Pulmonary artery endothelial cell (primary cell): ENCODE measurements around the gene GNA14. TPM values are rescaled to one million over a fixed set of nuclear protein-coding genes. Genes with fewer than 3 reads are reported as not detected.
"Not testable (repeated sequence)": the region's sequence is repeated elsewhere in the genome, so short reads cannot be mapped to it uniquely, and the experiment has no call there.

Experiments
- DNase-seq: peaks from one replicate; pipeline ENCODE4 v3.0.0-alpha.2; 2011; ENCODE audit warnings: low read depth, low spot score
- total RNA-seq: library from RNA; depleted of rRNA; stranded (reverse); fragments of >200 nt; gene quantifications from 2 replicates; pipeline ENCODE4 v1.2.3, GENCODE V29; 2014

The GNA14 gene
- total RNA-seq, result 3.2 and 12.6 TPM in 2 replicates

DNA sequence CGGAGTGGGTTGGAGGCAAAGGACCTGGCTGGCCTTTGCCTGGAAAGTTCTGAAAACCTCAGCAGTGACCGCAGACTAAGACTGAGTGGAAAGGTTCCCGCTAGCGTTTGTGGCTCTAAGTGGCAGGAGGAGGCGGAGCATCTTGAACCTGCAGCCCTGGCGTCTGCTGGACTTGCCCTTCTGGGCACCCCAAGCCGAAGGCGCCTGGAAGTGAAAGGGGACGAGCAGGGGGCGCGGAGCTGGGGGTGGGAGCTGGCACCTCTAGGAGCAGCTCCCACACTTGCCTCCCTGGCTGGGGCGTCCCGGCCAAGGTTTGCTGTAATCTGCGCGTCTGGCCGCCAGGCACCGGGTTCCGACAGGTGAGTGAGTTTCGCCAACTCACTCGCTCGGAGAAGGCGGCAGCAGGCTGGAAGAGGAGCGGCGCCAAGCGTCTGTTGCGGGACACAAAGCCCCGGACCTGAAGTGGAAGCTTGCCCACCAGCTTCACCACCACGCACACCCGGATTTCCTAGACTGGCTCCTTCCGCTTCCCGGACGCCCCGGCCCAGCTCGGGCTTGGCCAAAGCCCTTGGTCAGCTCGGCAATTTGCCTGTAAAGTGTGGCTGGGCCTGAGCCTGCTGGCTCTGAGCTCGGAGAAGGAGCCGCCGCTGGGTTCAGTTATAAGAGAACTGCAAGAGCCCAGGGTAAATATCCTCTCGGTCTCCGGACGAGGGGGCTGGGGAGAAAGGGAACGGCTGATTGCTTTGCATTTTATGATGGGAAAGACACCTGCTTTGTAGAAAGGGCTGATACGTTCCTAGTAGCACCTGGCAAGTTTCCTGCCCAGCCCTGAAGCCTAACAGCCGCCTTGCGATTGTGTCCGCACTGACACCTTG is at the start of gene GNA14:
Gene GNA14 (minus strand): TSS at position 89 of the 875 bp plus-strand sequence. CDS start 529 bp downstream, outside the sequence.
- DNase-seq, result no peak

DNA sequence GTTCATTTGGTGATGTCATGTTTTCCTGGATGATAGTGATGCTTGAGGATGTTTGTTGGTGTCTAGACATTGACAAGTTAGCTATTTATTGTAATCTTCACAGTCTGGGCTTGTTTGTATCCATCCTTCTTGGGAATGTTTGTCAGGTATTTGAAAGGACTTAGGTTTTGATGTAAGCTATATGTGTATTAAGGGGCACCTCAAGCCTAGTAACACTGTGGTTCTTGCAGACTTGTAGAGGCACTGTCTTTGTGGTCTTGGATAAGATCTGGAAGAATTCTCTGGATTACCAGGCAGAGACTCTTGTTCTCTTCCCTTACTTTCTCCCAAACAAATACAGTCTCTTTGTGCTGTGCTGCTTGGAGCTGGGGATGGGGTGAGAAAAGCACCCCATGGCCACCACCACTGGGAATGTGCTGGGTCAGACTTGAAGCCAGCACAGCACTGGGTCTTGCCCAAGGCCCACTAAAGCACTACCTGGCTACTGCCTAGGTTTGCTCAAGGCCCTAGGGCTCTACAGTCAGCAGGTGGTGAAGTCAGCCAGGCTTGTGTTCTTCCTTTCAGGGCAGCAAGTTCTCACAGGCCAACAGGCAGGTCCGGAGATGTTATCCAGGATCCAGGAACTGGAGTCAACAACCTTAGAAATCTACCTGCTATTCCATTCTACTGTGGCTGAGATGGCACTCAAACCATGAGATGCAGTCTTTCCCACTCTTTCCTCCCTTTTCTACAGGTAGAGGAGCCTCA is 49.3 kb upstream of the GNA14 start:
- no peak for DNase-seq

- DNase-seq, result not testable (repeated sequence)
Measured at GRCh38 chr9:77690723-77691122, 42.6 kb upstream of the GNA14 start.

DNA sequence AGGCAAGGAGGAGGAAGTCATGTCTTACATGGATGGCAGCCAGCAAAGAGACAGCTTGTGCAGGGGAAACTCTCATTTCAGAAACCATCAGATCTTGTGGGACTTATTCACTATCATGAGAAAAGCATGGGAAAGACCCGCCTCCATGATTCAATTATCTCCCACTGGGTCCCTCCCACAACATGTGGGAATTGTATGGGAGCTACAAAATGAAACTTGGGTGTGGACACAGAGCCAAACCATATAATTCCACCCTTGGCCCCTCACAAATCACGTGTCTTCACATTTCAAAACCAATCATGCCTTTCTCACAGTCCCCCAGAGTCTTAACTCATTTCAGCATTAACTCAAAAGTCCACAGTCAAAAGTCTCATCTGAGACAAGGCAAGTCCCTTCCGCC is 42.0 kb upstream of the GNA14 start:
- not testable (repeated sequence) for DNase-seq

DNA sequence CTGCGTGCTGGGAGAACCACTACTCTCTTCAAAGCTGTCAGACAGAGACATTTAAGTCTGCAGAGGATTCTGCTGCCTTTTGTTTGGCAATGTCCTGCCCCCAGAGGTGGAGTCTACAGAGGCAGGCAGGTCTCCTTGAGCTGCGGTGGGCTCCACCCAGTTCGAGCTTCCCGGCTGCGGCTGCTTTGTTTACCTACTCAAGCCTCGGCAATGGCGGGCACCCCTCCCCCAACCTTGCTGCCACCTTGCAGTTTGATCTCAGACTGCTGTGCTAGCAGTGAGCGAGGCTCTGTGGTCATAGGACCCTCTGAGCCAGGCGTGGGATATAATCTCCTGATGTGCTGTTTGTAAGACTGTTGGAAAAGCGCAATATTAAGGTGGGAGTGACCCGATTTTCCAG is 39.6 kb upstream of the GNA14 start:
- DNase-seq, result not testable (repeated sequence)

- DNase-seq, result no peak
Measured at GRCh38 chr9:77680581-77680980, 32.5 kb upstream of the GNA14 start.

- no peak for DNase-seq
Measured at GRCh38 chr9:77679661-77680368, 31.7 kb upstream of the GNA14 start.

GRCh38 chr9:77679088-77679487 is 31.0 kb upstream of the GNA14 start:
- no peak for DNase-seq

DNA sequence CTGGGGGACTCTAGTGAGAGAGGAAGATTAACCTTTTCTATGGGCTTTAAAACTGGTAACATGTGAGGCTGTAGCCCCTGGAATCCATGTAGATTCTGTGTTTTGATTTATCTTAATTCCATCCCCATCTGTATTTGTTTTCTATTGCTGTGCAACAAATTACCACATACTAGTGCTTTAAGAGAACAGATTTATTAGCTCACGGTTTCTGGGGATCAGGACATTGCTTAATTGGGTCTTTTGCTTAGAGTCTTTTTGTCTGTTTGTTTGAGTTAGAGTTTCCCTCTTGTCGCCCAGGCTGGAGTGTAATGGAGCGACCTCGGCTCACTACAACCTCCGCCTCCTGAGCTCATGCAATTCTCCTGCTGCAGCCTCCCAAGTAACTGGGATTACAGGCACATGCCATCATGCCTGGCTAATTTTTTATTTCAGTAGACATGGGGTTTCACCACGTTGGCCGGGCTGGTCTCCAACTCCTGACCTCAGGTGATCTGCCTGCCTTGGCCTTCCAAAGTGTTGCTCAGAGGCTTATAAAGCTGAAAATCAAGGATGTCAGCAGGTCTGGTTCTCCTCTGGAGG is 29.9 kb upstream of the GNA14 start:
- DNase-seq, result no peak

GRCh38 chr9:77677397-77677796 is 29.3 kb upstream of the GNA14 start:
- no peak for DNase-seq

GRCh38 chr9:77673941-77674791 is 26.0 kb upstream of the GNA14 start:
- no peak for DNase-seq

- no peak for DNase-seq
Measured at GRCh38 chr9:77672183-77672582, 24.1 kb upstream of the GNA14 start.

GRCh38 chr9:77667151-77667550 is 19.0 kb upstream of the GNA14 start:
- DNase-seq, result no peak

DNA sequence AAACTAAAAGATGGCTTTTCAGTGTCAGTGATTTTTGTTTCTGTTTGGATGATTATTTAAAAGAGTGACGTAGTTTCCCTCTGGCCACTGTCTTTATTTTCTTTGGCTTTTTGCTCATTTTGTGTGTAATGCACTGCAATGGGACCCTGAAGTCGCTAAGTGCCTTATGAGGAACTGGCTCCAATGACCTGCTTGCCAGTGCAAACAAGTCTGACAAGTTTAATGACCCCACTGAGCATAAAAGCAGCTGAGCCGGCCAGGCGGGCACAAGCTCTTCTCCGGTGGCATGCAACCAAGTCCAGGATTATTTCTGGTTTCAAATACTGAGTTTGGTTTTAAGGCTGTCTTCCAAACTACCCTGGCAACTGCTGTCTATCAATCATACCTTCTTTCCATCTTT is 15.6 kb upstream of the GNA14 start:
- no peak for DNase-seq

- no peak for DNase-seq
Measured at GRCh38 chr9:77661566-77662085, 13.5 kb upstream of the GNA14 start.

DNA sequence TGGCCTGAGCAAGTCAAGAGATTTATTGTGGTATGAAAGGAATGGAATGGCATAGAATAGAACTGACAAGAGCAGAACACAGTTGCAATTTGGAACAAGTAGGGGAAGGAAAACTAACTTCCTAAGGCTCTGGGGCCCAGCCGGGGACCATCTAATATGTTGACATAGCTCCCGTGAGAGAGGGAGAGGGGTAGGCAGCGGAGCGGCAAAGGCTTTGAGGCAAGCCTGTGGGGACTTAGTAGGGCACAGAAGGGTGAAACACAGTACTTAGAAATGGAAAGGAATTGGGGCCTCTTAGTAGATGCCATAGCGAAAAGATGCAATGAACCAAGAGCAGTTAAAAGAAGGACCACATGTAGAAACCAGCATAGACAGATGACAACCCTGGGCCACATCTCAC is 11.8 kb upstream of the GNA14 start:
- no peak for DNase-seq

DNA sequence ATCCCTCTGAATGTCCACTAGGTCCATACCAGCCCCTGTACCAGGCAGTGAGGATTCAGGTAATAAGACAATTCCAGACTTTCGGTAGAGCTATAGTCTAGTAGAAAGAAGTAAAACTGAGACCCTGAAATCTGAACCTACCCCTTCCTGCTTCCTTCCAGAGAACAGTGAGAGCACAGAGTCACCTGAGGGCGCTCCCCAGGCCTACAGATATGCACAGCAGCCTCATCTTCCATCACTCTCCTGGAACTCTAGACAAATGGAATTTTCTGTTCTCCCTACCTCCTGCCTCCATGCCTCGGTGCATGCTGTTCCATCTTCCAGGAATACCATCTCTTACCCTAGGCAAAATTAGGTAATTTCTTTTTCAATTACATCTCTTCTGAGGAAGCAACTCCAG is 3.1 kb upstream of the GNA14 start:
- DNase-seq, result no peak

DNA sequence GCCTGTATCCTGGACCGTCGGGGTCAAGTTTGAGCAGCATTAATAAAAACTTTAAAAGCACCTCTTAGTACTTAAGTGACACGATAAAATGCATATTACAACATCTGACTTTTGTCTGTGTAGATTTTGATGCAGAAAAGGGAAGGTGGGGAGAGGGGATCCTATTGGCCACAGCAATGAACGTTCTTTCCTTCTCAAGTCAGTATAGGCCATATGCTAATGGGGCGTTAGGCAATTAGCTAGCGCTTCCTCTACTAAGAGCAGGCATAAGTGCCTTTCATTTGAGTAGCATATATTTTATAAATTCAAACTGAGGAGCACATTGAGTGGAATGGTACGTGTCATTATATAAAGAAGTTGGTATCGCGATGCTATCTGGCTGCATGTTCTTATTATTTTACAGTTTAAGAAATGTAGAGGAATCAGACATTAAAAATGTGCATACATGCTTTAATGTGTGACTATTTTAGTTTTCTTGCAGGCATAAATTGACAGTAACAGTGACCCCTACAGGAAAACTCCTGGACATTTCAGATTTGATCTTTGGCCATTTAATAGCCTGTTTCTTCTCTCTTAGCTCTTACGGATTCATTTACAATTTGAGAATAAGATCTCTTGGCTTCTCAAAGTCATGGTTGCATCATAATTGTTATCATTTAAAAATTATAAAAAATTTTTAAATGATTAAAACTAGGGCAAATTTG is 1.1 kb upstream of the GNA14 start:
- no peak for DNase-seq

DNA sequence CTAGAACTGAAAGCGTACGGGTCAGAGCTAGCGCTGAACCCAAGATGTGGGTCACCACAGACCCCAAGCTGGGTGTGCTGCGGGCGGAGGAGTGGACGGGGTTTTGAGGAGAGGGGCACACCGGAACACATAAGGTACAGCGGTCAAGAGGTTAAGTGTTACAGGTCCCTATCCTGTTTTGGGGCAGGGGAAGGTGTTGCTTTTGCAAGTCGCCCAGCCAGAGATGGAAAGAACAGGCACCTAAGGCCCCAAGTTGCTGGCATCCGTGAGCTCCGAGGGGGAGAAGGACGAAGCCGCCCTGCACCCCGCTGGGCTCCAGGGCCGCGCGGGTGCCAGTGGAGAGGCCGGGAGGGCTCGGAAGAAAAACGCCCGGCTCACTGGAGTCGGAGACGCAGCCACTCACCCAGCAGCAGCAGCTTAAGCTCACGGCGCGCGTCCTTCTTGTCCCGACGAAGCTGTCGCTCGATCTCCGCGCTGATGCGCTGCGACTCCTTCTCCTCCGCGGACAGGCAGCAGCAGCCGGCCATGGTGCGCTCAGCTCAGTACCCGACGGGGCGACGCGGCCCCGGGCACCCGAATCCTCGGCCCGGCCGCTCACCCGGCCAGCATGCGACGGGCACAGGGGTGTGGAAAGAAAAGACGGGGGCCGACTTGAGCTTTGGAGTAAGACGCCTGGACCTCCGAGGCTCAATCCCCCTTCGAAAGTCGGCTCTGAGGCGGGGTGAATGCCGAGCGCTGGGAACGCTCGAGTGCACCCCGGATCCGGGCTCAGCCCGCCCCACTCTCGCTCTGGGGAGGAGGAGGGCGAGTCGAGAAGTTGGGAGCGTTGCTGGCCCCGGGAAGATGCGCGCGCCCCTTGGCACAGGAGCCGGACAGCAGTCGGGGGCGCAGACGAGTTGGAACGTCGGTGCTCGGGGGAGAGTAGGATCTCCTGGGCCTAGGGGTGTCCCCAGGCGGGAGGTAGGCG is 572 bp downstream of the GNA14 start:
- DNase-seq, result no peak
